ENCODE measurements around the gene ERP27.

- TF ChIP-seq CTCF (conservative IDR thresholded peaks at IDR 0.05 in 1 of 2, IDR thresholded peaks at IDR 0.05 in 1 of 2; ENCODE audit: low read depth in 1 of 2, low read length in 2 of 2), result no peak
- no peak for TF ChIP-seq EZH2 (IDR thresholded peaks at IDR 0.05; ENCODE audit: low read length, missing control alignments)
These were observed 37.1 kb upstream of the ERP27 start for GRCh38 chr12:14975457-14975856.

Data from fibroblast of lung (primary cell).